Activated T-helper 17 cell treated with anti-CD3 and anti-CD28 coated beads, Interleukin-2, amount 50 U/mL, for 72 hours (primary cell): Measurements from ENCODE around the gene TRABD2A. TPM values are rescaled to one million over a fixed set of nuclear protein-coding genes. Genes with fewer than 3 reads are reported as not detected.
"Not testable (repeated sequence)": the region's sequence is repeated elsewhere in the genome, so short reads cannot be mapped to it uniquely, and the experiment has no call there.

Source experiments
- ATAC-seq: fragments of 150-1000 bp; cut with Tn5 transposase; replicated peaks from 2 replicates; pipeline ENCODE4 v1.10.0; 2021; ENCODE audit warnings: mild to moderate bottlenecking, moderate library complexity
- H3K27ac Mint-ChIP-seq: one replicate; pipeline ENCODE4 v1.8.0; 2022; ENCODE audit warnings: mixed read lengths
- H3K27me3 Mint-ChIP-seq: one replicate; pipeline ENCODE4 v1.8.0; 2022; ENCODE audit warnings: mixed read lengths
- H3K36me3 Mint-ChIP-seq: one replicate; pipeline ENCODE4 v1.8.0; 2022; ENCODE audit warnings: low read depth, mild to moderate bottlenecking, mixed read lengths
- H3K4me1 Mint-ChIP-seq: one replicate; pipeline ENCODE4 v1.8.0; 2022; ENCODE audit warnings: mixed read lengths
- H3K4me3 Mint-ChIP-seq: one replicate; pipeline ENCODE4 v1.8.0; 2022; ENCODE audit warnings: mild to moderate bottlenecking, mixed read lengths
- H3K9me3 Mint-ChIP-seq: one replicate; pipeline ENCODE4 v1.8.0; 2022; ENCODE audit warnings: mixed read lengths
- total RNA-seq, 2 donors: library from RNA; stranded (reverse); gene quantifications; one replicate each; pipeline ENCODE4 v1.2.3, GENCODE V29; 2022

The TRABD2A gene
- 10 to 100 TPM; 28.6 to 32.3 TPM for total RNA-seq

DNA sequence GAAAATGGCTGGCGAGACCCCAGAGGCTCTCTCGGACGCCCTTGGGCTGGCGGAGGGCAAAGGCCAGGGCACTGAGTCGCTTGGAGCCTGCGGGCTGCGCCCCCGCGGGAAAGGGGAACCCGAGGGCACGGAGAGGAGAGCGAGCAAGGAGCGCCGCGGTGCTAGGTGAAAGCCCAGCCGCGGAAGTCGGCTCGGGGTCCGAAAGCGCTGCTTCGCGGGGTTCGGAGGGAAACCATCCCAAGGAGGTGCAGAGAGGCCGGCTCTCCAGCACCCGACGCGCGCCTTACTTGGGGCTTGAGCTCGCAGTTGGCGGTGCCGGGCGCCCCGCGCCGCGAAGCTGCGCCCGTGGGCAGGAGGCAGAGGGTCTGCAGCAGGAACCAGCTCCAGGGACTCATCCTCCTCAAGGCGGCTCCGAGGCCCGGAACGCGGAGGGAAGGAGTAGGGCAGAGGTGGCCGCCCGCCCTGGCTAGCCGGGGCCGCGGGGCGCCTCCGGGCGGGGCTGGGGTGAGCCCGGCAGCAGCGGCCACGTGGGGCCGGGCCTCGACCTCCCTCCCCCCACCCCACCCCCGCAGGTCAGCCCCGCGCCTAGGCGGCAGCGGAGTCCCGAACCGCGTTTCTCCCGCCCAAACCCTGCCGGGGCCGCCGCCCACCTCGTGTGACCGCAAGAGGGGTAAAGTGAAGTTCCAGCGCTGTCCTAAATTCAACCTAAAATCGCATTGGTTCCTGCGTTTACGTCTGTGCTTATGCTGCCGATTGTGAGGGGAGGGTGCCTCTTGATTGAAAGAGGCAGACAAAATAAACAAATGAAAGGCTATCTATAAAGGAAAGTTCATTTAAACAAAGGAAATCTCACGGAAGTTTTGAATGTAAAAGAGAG lies at the start of gene TRABD2A:
TRABD2A (minus strand) TSS at position 440 of the 877 bp plus-strand sequence; CDS start at position 395, 45 bp downstream.
- peak within 1 kb of the TSS; percentile 86 for H3K27ac Mint-ChIP-seq
- H3K27me3 Mint-ChIP-seq: no peaks in the 10 kb centered on the region
- H3K9me3 Mint-ChIP-seq: no peaks in the 10 kb centered on the region
- ATAC-seq: peak; percentile 52
- H3K4me3 Mint-ChIP-seq: peak within 1 kb of the TSS; percentile 89
- H3K36me3 Mint-ChIP-seq: peaks cover 7% of the 10 kb centered on the region
- H3K4me1 Mint-ChIP-seq: peaks cover 33% of the 10 kb centered on the region

DNA sequence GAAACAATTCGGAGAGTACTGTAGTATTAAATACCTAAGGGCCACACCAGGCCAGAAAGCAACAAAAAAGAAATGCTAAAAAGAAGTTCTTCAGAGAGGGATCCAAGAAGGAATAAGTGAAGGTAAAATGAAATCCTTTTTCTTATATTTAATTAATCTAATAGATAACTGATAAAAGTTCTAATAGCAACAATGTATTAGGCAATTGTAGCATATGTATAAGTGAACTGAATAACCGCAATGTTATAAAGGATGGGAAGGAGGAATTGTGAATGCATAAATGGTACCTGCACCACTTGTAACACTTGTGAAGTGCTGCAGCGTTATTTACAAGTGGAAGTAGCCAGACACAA lies 46.4 kb upstream of the TRABD2A start:
- Mint-ChIP-seq H3K27ac (peak overlapping the region; percentile 91), H3K9me3 (no peaks in the 10 kb centered on the region), H3K36me3 (peaks cover 13% of the 10 kb centered on the region), H3K4me3 (peak overlapping the region; percentile 94), H3K27me3 (no peaks in the 10 kb centered on the region), H3K4me1 (peaks cover 36% of the 10 kb centered on the region)
- no peak for ATAC-seq

DNA sequence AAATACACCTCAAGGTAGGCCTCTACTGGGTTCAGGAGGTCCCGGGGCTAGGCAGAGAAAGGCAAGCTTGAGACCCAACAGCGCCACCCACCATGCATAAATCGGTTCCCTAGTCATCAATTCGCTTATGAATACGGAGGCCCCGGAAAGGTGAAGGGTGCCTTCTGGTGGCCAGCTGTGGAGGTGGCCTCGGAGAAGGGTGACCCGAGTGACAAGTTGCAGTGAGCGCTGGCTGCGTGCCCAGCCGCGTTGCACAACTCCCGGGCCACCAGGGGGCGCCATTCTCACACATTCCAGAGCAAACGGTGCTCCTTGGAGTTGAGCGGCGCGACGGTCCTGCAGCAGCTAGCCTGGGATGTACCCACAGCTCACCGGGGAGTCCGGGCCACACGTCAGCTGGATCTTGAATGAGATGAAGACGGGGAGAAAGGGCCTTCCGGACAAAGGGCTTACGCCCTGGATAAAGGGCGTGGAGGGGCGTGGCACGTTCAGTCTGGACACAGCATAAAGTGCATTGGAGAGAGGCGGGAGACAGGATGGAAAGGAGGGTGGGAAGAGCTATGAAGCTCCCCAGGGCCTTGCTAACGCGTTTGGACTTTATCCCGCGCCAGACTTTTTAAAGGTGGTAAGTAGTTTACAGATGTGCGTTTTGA lies 45.0 kb upstream of the TRABD2A start:
- Mint-ChIP-seq H3K36me3 (peaks cover 13% of the 10 kb centered on the region), H3K4me1 (peaks cover 25% of the 10 kb centered on the region), H3K4me3 (peak overlapping the region; percentile 94), H3K27ac (peak overlapping the region; percentile 91), H3K9me3 (no peaks in the 10 kb centered on the region), H3K27me3 (no peaks in the 10 kb centered on the region)
- ATAC-seq: peak; percentile 83

DNA sequence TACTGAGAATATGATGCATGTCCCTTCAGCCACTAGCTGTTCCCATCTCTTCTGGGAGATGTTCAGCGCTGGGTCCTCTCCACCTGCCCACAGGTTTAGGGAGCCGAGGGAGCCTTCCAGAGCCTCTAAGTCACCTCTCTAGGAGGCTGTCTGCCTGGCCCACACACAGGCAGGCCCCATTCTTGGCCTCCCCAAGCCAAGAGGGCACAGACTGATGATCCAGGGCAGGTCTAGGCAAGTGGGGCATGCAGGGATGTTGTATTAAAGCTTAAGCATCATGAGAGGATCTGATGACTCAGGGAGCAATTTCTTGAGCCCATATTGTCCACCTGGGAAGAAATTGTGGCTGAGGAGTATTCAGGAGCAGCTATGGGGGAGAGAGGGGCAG lies 44.4 kb upstream of the TRABD2A start:
- peak; percentile 5 for ATAC-seq
- Mint-ChIP-seq H3K4me1 (peaks cover 27% of the 10 kb centered on the region), H3K27ac (peak overlapping the region; percentile 91), H3K36me3 (peaks cover 13% of the 10 kb centered on the region), H3K9me3 (no peaks in the 10 kb centered on the region), H3K4me3 (peak overlapping the region; percentile 94), H3K27me3 (no peaks in the 10 kb centered on the region)

DNA sequence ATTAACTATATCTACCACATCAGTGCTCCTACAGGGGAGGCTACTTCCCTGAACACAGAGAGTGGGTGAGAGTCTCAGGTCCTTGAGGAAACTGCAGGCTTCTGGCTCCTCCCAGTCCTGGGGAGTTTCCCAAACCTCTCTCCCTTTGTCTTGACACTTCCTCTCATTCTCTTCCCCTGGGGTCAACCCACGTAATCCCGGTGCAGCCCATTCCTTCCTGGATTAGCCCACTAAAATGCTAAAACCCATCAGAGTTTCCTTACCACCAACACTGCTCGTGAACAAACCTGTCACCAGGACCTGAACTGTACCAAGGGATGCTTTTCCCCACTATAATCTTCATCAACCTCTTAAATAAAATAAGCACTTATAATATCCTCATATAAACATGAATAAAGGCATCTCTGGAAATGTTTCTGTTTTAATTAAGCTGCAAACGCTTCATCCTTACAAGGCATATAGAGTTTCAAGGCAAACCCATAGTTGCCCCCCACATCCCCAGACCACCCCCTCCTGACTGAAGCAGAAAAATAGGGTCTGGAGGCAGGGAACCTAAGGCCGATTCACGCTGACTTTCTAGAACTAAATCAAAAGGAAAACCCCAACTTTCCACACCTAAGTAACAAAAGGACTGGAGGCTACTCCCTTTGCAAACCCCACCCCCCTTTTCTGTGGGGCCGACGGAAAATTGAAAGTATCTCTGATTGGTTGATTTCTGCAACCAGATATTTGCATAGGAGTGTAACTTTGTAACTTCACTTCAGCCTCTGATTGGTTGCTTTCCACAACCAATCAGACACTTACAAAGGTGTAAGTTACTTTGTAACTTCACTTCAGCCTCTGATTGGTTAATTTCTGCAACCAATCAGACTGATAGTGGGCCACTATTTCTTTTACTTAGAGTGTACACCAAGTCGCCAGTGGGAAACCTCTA lies 43.6 kb upstream of the TRABD2A start:
- Mint-ChIP-seq H3K36me3 (peaks cover 13% of the 10 kb centered on the region), H3K4me3 (peak overlapping the region; percentile 94), H3K4me1 (peaks cover 36% of the 10 kb centered on the region), H3K27me3 (no peaks in the 10 kb centered on the region), H3K27ac (peak overlapping the region; percentile 91), H3K9me3 (no peaks in the 10 kb centered on the region)
- peak; percentile 44 for ATAC-seq

DNA sequence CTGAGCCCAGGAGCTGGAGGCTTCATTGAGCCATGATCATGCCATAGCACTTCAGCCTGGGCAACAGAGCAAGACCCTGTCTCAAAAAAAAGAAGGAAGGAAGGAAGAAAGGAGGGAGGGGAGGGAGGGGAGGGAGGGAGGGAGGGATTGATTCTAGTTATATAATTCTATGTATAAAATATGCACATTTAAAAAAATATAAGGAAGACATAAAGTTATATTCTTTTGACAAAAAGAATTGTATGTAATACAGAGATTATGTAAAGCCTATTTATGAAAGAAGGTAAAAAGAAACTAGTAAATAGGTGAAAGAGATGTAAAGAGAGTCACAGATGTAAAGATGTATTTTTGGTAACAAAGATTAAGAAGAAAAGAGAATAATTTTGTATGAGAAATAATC lies 42.1 kb upstream of the TRABD2A start:
- H3K4me3 Mint-ChIP-seq: peak overlapping the region; percentile 94
- H3K27me3 Mint-ChIP-seq: no peaks in the 10 kb centered on the region
- no peak overlapping the region for H3K27ac Mint-ChIP-seq
- H3K36me3 Mint-ChIP-seq: peaks cover 13% of the 10 kb centered on the region
- peaks cover 44% of the 10 kb centered on the region for H3K4me1 Mint-ChIP-seq
- no peaks in the 10 kb centered on the region for H3K9me3 Mint-ChIP-seq
- ATAC-seq: no peak

DNA sequence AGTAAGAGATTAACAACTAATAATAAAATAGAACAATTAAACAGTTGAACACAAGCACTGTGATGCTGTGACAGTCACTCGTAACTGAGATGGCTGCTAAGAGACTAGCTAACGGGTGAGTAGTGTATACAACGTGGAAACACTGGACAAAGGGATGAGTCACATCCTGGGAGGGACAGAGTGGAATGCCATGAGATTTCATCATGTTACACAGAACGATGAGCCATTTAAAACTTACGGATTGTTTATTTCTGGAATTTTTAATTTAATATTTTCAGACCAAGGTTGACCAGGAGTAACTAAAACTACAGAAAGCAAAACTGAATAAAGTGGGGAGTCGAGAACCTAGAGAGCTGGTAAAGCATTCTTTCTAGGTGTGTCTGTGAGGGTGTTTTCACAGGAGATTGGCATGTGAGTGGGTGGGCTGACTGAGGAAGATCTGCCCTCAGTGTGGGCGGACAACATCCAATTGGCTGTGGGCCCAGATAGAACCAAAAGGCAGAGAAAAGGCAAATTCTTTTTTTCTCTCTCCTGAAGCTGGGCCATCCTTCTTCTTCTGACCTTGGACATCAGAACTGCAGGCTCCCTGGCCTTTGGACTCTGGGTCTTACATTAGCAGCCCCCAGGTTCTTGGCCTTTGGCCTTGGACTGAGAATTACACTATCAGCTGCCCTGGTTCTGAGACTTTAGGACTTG lies 39.1 kb upstream of the TRABD2A start:
- peak; percentile 74 for ATAC-seq
- Mint-ChIP-seq H3K9me3 (no peaks in the 10 kb centered on the region), H3K27ac (peak overlapping the region; percentile 85), H3K27me3 (no peaks in the 10 kb centered on the region), H3K36me3 (no peaks in the 10 kb centered on the region), H3K4me1 (peaks cover 26% of the 10 kb centered on the region), H3K4me3 (peak overlapping the region; percentile 76)

DNA sequence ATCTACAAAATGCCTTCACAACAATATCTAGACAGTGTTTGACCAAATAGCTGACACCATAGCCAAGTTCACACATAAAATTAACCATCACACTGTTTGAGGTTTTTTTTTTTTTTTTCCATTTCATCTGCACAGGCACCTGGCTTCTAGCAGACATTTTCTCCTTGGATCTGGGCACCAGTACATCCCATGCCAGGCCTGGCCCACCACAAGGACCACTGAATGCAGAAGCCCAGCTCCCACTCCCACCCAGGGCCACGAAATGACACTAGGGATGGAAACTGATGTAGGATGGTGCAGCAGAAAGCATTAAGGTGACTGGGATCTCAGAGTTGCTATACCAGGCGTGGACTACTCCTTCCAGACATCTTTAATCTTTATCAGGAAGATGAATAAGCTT lies 37.5 kb upstream of the TRABD2A start:
- Mint-ChIP-seq H3K4me3 (no peak overlapping the region), H3K27ac (peak overlapping the region; percentile 31), H3K4me1 (peaks cover 19% of the 10 kb centered on the region), H3K27me3 (no peaks in the 10 kb centered on the region), H3K36me3 (no peaks in the 10 kb centered on the region), H3K9me3 (no peaks in the 10 kb centered on the region)
- no peak for ATAC-seq

- H3K36me3 Mint-ChIP-seq, H3K27me3 Mint-ChIP-seq, H3K9me3 Mint-ChIP-seq, H3K4me3 Mint-ChIP-seq, H3K27ac Mint-ChIP-seq, ATAC-seq: not testable (repeated sequence)
- H3K4me1 Mint-ChIP-seq: peaks cover 19% of the 10 kb centered on the region
Measured at GRCh38 chr2:84917821-84918220, 36.9 kb upstream of the TRABD2A start.

DNA sequence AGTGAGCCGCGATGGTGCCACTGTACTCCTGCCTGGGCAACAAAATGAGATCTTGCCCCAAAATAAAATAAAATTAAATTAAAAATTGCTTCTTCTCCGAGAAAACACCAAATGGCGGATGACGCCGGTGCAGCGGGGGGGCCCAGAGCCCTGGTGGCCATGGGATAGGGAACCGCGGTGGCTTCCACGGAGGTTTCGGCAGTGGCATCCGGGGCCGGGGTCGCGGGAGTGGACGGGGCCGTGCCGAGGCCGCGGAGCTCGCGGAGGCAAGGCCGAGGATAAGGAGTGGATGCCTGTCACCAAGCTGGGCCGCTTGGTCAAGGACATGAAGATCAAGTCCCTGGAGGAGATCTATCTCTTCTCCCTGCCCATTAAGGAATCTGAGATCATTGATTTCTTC lies 34.8 kb upstream of the TRABD2A start:
- H3K27ac Mint-ChIP-seq, H3K4me3 Mint-ChIP-seq, H3K9me3 Mint-ChIP-seq, H3K27me3 Mint-ChIP-seq, ATAC-seq, H3K36me3 Mint-ChIP-seq: not testable (repeated sequence)
- peaks cover 25% of the 10 kb centered on the region for H3K4me1 Mint-ChIP-seq

GRCh38 chr2:84914334-84914733 lies 33.5 kb upstream of the TRABD2A start:
- no peak overlapping the region for H3K27ac Mint-ChIP-seq
- no peak overlapping the region for H3K4me3 Mint-ChIP-seq
- peaks cover 9% of the 10 kb centered on the region for H3K9me3 Mint-ChIP-seq
- peaks cover 22% of the 10 kb centered on the region for H3K4me1 Mint-ChIP-seq
- no peaks in the 10 kb centered on the region for H3K36me3 Mint-ChIP-seq
- H3K27me3 Mint-ChIP-seq: no peaks in the 10 kb centered on the region
- ATAC-seq: no peak

DNA sequence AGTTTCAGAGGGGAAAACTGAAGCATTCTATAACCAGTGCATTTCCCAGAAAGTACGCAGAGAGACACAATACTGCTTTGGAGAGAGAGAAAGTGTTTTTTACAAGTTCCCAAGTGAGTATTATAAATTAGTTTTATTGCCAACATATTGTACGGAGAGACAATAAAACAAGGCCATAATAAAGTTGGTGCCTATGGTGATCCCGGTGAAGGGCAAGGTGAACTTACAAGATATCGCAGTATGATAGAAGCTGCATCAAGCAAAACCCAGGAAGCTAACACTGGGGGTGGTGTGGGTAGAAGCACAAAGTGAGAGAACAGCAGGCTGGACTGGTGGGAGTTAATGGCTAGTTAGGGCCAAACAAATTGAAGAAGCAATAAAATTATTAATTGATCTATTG lies 32.1 kb upstream of the TRABD2A start:
- Mint-ChIP-seq H3K4me1 (peaks cover 28% of the 10 kb centered on the region), H3K27me3 (no peaks in the 10 kb centered on the region), H3K9me3 (peaks cover 12% of the 10 kb centered on the region), H3K27ac (no peak overlapping the region), H3K4me3 (no peak overlapping the region), H3K36me3 (peaks cover 12% of the 10 kb centered on the region)
- ATAC-seq: no peak

- H3K36me3 Mint-ChIP-seq: peaks cover 30% of the 10 kb centered on the region
- H3K27ac Mint-ChIP-seq: no peak overlapping the region
- peak overlapping the region; percentile 18 for H3K4me3 Mint-ChIP-seq
- no peak for ATAC-seq
- no peaks in the 10 kb centered on the region for H3K27me3 Mint-ChIP-seq
- peaks cover 28% of the 10 kb centered on the region for H3K4me1 Mint-ChIP-seq
- H3K9me3 Mint-ChIP-seq: peaks cover 12% of the 10 kb centered on the region
Measured at GRCh38 chr2:84911135-84911678, 30.3 kb upstream of the TRABD2A start.
